KMS-11 (cell line): Measurements from ENCODE around the gene BPTF.
"Not testable (repeated sequence)": the region's sequence is repeated elsewhere in the genome, so short reads cannot be mapped to it uniquely, and the experiment has no call there.

Experiments used
- H2AFZ ChIP-seq: fragments of 200-600 bp; sonication (generic); 2 replicates; pipeline ENCODE4 v1.6.1; 2016; ENCODE audit warnings: antibody characterized with exemption, mixed run types, low read depth
- H3K27ac ChIP-seq: fragments of 200-600 bp; sonication (generic); 2 replicates; pipeline ENCODE4 v1.6.1; 2016; ENCODE audit warnings: mild to moderate bottlenecking, mixed run types
- H3K27me3 ChIP-seq: fragments of 200-600 bp; sonication (generic); 2 replicates; pipeline ENCODE4 v1.6.1; 2017; ENCODE audit warnings: mild to moderate bottlenecking, low read depth, mixed run types, moderate library complexity; ENCODE audit not compliant: insufficient read depth
- H3K36me3 ChIP-seq: fragments of 200-600 bp; sonication (generic); 2 replicates; pipeline ENCODE4 v1.6.1; 2017; ENCODE audit warnings: mild to moderate bottlenecking, mixed run types; ENCODE audit not compliant: insufficient read depth
- H3K4me1 ChIP-seq: fragments of 200-600 bp; sonication (generic); 2 replicates; pipeline ENCODE4 v1.6.1; 2016; ENCODE audit warnings: mild to moderate bottlenecking, low read depth, mixed run types; ENCODE audit not compliant: poor library complexity, severe bottlenecking
- H3K4me2 ChIP-seq: fragments of 200-600 bp; sonication (generic); 2 replicates; pipeline ENCODE4 v1.7.0; 2016; ENCODE audit warnings: mild to moderate bottlenecking, mixed run types
- H3K4me3 ChIP-seq: fragments of 200-600 bp; sonication (generic); IDR thresholded peaks from 2 replicates; pipeline ENCODE4 v1.6.1; 2017; ENCODE audit warnings: low read depth, low read length, mixed read lengths; ENCODE audit not compliant: insufficient read depth
- H3K79me2 ChIP-seq: fragments of 200-600 bp; sonication (generic); 2 replicates; pipeline ENCODE4 v1.6.1; 2016; ENCODE audit warnings: low read depth, mixed run types; ENCODE audit not compliant: insufficient read depth
- H3K9ac ChIP-seq: fragments of 200-600 bp; sonication (generic); 2 replicates; pipeline ENCODE4 v1.6.1; 2016; ENCODE audit warnings: mild to moderate bottlenecking, mixed run types
- H4K20me1 ChIP-seq: fragments of 200-600 bp; sonication (generic); 2 replicates; pipeline ENCODE4 v1.6.1; 2016; ENCODE audit warnings: mild to moderate bottlenecking, mixed run types; ENCODE audit not compliant: insufficient read depth
- TF ChIP-seq, protein P1 (sequence below): fragments of 200-600 bp; sonication (generic); conservative IDR thresholded peaks from 2 replicates; pipeline ENCODE4 v1.6.1; 2017; ENCODE audit warnings: low read depth, mild to moderate bottlenecking, antibody characterized with exemption, low read length, moderate library complexity, mixed read lengths

The BPTF gene

DNA sequence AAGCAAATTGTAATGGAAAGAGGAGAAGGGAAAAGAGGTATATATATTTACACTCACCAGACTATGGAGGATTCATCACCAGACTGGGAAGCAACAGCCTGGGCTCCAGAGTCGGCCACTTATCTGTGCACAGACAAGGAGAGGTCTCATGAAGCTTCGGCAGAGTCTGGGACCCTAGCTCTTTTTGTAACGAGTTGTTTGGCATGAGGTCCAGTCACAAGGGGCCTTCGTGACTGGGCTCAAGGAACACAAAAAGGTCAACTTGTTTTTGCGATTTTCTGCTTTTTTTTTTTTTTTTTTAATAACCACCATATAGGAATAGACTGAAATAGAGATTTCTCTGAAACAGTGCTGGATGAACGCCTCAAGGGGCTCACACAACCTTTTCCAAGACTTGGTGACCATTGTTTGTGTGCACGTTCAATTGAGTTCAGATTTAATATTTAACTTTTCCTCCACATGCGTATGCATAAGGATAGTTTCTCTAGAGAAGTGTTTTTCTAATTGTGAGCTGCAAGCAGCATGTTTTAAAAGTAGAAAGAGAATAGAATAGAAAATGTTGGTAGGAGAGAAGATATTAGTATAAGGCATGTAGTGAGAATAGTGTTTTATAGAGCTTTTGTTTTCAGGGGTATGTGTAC, 25.8 kb downstream of the BPTF start:
- peaks cover 10% of the 10 kb centered on the region for H3K4me1 ChIP-seq
- H3K36me3 ChIP-seq = no peaks in the 10 kb centered on the region; the same call in 1 of the 2 replicates
- no peak overlapping the region for H3K27ac ChIP-seq

DNA sequence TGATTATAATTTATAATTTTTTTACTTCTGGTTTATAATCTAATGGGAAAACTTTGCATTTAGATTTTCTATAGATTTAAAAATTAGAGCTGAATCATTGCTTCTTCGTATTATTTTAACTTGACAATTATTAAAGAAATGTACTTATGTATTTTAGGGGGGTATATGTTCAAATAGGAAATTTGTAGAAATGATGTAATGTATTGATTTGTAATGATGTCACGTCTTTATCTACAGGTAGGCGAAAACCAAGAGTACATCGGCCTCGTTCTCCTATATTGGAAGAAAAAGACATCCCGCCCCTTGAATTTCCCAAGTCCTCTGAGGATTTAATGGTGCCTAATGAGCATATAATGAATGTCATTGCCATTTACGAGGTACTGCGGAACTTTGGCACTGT, 28.4 kb downstream of the BPTF start:
- TF ChIP-seq, protein P1, sequence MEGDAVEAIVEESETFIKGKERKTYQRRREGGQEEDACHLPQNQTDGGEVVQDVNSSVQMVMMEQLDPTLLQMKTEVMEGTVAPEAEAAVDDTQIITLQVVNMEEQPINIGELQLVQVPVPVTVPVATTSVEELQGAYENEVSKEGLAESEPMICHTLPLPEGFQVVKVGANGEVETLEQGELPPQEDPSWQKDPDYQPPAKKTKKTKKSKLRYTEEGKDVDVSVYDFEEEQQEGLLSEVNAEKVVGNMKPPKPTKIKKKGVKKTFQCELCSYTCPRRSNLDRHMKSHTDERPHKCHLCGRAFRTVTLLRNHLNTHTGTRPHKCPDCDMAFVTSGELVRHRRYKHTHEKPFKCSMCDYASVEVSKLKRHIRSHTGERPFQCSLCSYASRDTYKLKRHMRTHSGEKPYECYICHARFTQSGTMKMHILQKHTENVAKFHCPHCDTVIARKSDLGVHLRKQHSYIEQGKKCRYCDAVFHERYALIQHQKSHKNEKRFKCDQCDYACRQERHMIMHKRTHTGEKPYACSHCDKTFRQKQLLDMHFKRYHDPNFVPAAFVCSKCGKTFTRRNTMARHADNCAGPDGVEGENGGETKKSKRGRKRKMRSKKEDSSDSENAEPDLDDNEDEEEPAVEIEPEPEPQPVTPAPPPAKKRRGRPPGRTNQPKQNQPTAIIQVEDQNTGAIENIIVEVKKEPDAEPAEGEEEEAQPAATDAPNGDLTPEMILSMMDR = no peak
- peaks cover 74% of the 10 kb centered on the region for H3K79me2 ChIP-seq
- peaks cover 12% of the 10 kb centered on the region for H3K4me1 ChIP-seq
- no peak overlapping the region for H3K4me3 ChIP-seq
- no peaks in the 10 kb centered on the region; the same call in 1 of the 2 replicates for H3K36me3 ChIP-seq
- no peaks in the 10 kb centered on the region; the same call in none of the 2 replicates for H4K20me1 ChIP-seq
- H3K4me2 ChIP-seq = no peak overlapping the region
- no peak overlapping the region for H3K27ac ChIP-seq
- H3K27me3 ChIP-seq = no peaks in the 10 kb centered on the region
- no peak overlapping the region for H2AFZ ChIP-seq
- no peak overlapping the region for H3K9ac ChIP-seq

More for the DNA sequence above, 25.8 kb downstream of the BPTF start:
- no peak overlapping the region for H2AFZ ChIP-seq
- H3K4me2 ChIP-seq = no peak overlapping the region
- TF ChIP-seq, protein P1 = no peak
- no peak overlapping the region for H3K4me3 ChIP-seq
- no peaks in the 10 kb centered on the region for H3K27me3 ChIP-seq
- no peaks in the 10 kb centered on the region; the same call in none of the 2 replicates for H4K20me1 ChIP-seq
- H3K9ac ChIP-seq = no peak overlapping the region
- H3K79me2 ChIP-seq = peaks cover 83% of the 10 kb centered on the region

DNA sequence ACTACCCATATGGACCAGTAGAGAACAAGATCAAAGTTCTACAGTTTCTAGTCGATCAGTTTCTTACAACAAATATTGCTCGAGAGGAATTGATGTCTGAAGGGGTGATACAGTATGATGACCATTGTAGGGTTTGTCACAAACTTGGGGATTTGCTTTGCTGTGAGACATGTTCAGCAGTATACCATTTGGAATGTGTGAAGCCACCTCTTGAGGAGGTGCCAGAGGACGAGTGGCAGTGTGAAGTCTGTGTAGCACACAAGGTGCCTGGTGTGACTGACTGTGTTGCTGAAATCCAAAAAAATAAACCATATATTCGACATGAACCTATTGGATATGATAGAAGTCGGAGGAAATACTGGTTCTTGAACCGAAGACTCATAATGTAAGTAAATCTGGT, 29.1 kb downstream of the BPTF start:
- no peak overlapping the region for H2AFZ ChIP-seq
- no peak overlapping the region for H3K27ac ChIP-seq
- TF ChIP-seq, protein P1 = no peak
- H3K27me3 ChIP-seq = no peaks in the 10 kb centered on the region
- no peak overlapping the region for H3K4me2 ChIP-seq
- peaks cover 73% of the 10 kb centered on the region for H3K79me2 ChIP-seq
- H3K9ac ChIP-seq = no peak overlapping the region
- H4K20me1 ChIP-seq = no peaks in the 10 kb centered on the region; the same call in none of the 2 replicates
- no peak overlapping the region for H3K4me3 ChIP-seq
- no peaks in the 10 kb centered on the region; the same call in 1 of the 2 replicates for H3K36me3 ChIP-seq
- H3K4me1 ChIP-seq = peaks cover 12% of the 10 kb centered on the region

DNA sequence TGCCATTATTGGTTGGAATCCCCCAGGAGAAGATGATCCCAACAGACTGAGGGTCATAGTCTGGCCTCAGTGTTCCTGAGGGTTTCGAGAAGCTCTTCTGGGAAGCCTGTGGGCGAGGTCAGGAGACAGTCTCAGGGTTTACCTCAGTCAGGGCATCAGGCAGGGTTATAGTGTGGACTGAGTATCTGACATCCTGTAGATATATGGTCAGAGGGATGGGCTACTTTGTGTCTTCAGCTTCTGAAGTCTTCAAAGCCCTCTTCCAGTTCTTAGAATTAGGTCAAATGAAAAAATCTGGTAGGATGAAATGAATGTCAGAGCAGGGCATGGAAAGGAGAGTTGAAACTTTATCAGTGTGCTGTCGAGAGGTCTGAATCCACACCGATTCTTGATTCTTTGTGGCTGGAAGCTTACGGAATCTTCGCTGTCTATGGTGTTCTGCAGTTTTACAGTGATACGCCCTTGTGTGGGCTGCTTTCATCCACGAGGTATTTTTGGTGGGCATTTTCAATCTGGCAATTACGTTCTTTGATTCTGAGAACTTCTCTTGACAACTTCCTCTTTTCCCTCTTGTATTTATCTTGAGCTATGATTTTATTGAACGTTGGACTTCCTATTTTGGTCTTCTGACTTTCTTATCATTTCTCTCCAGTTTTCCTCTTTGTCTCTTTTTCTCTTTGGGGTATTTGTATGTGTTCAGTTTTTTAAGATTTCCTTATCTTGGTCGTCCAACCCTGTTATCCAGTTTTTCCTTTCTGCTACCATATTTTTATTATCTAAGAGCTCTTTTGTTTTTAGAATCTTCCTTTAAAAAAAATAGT, 30.4 kb downstream of the BPTF start:
- no peaks in the 10 kb centered on the region; the same call in 1 of the 2 replicates for H3K36me3 ChIP-seq
- H3K4me3 ChIP-seq = no peak overlapping the region
- H3K4me1 ChIP-seq = peaks cover 21% of the 10 kb centered on the region
- no peak overlapping the region for H3K9ac ChIP-seq
- TF ChIP-seq, protein P1 = no peak
- H3K4me2 ChIP-seq = no peak overlapping the region
- no peak overlapping the region for H3K27ac ChIP-seq
- H3K79me2 ChIP-seq = peaks cover 75% of the 10 kb centered on the region
- H2AFZ ChIP-seq = no peak overlapping the region
- H4K20me1 ChIP-seq = peaks cover 2% of the 10 kb centered on the region
- H3K27me3 ChIP-seq = no peaks in the 10 kb centered on the region

DNA sequence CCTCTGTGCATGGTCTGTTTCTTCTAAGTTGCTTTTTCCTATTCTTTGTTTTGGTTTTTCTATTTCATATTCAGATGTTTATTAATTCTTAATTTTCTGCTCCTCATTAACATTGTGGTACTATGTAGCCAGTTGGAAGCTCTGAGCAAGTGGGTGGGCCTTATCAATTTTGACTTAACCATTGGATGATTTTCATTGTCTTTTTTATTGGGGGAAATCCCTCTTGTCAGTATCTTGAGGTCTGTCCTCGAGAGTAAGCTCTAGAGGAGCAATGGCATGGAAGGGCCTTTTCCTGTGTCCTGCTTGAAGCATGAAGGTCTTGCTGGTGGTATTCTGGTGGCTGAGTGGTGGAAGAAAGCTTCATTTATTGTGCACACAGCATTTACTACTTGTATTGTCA, 31.1 kb downstream of the BPTF start:
- H3K27ac ChIP-seq, H3K9ac ChIP-seq, H3K4me2 ChIP-seq, H2AFZ ChIP-seq, H4K20me1 ChIP-seq, H3K4me3 ChIP-seq, H3K36me3 ChIP-seq, H3K27me3 ChIP-seq: not testable (repeated sequence)
- H3K4me1 ChIP-seq = peaks cover 21% of the 10 kb centered on the region
- H3K79me2 ChIP-seq = peaks cover 78% of the 10 kb centered on the region
